Measurements from ENCODE around the gene ARID1B. TPM values are rescaled to one million over a fixed set of nuclear protein-coding genes. Genes with fewer than 3 reads are reported as not detected.

The ARID1B gene
- total RNA-seq, 2 experiments from 2014 or later = 36.9 to 38.9 TPM

DNA sequence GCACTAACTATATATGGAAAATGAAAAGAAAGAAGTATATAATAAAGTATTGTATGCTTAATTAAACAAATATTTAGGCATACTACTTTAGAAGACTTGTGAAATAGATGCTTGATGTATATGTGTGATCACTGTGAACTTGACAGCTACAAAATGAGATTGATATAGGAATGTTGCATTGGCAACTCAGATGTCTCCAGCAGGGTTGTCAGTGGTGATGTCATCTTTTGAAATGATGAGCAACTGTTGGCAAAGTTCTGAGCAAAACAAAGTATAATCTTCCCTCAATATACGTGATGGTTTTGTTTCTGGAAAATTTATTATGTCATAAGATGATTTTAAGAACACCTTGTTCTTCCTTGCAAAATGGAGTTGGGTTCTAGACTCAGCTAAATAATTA lies 133.8 kb downstream of the ARID1B start:
- Mint-ChIP-seq H3K4me3 (no peak overlapping the region), H3K9me3 (no peaks in the 10 kb centered on the region), H3K27me3 (no peaks in the 10 kb centered on the region), H3K4me1 (ENCODE audit: low read depth) (peaks cover 49% of the 10 kb centered on the region), H3K27ac (no peak overlapping the region), H3K36me3 (ENCODE audit: low read depth) (peaks cover 15% of the 10 kb centered on the region)
- ChIA-PET POLR2A (no interaction called here), CTCF (interaction anchor here (0.8 to 1.2 kb wide), 2 partner anchors 9 to 43 kb away, joined by 4 read pairs; no protein-coding TSS in a partner anchor)
- ATAC-seq (no peak), DNase-seq (no peak)
- TF ChIP-seq CTCF (IDR thresholded peaks at IDR 0.05) = no peak
- intact Hi-C loops (cut with micrococcal nuclease) = no loop called here

GRCh38 chr6:156911581-156911980 lies 134.4 kb downstream of the ARID1B start:
- TF ChIP-seq CTCF (IDR thresholded peaks at IDR 0.05) = no peak
- no peak for ATAC-seq
- POLR2A ChIA-PET = no interaction called here
- Mint-ChIP-seq H3K4me3 (no peak overlapping the region), H3K9me3 (no peaks in the 10 kb centered on the region), H3K4me1 (ENCODE audit: low read depth) (peaks cover 54% of the 10 kb centered on the region), H3K27ac (no peak overlapping the region), H3K27me3 (no peaks in the 10 kb centered on the region), H3K36me3 (ENCODE audit: low read depth) (peaks cover 18% of the 10 kb centered on the region)
- intact Hi-C loops (cut with micrococcal nuclease) = no loop called here
- CTCF ChIA-PET = interaction anchor here (0.8 to 1.2 kb wide), 2 partner anchors 9 to 43 kb away, joined by 4 read pairs; no protein-coding TSS in a partner anchor
- DNase-seq = no peak

- H3K36me3 Mint-ChIP-seq (ENCODE audit: low read depth) = peaks cover 16% of the 10 kb centered on the region
- H3K4me1 Mint-ChIP-seq (ENCODE audit: low read depth) = peaks cover 56% of the 10 kb centered on the region
- ChIA-PET CTCF (no interaction called here), POLR2A (no interaction called here)
- H3K27me3 Mint-ChIP-seq = no peaks in the 10 kb centered on the region
- peak overlapping the region; percentile 27 for H3K27ac Mint-ChIP-seq
- intact Hi-C loops (cut with micrococcal nuclease) = no loop called here
- peak; percentile 51 for ATAC-seq
- H3K4me3 Mint-ChIP-seq = no peak overlapping the region
- TF ChIP-seq CTCF (IDR thresholded peaks at IDR 0.05) = no peak
- no peaks in the 10 kb centered on the region for H3K9me3 Mint-ChIP-seq
- DNase-seq = no peak
Observed at GRCh38 chr6:156912431-156912830, 135.3 kb downstream of the ARID1B start.

DNA sequence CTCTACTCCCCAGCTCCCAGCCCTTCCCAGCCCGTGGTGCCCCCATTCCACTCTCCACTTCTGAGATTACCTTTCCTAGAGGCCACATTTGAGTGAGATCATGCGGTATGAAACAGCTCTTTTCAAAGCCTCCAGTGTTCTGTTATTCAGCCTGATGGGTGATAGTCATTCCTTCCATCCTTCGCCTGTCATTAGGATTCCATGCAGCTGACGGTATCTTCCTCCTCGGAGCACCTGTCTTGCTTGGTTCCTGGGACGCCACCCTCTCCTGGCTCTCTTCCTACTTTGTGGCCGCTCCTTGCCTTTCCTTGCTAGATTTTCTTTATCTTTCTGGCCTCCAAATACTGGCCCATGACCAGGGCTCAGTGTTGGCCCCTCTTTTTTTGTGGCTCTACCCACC lies 137.0 kb downstream of the ARID1B start:
- Mint-ChIP-seq H3K4me3 (no peak overlapping the region), H3K4me1 (ENCODE audit: low read depth) (peaks cover 54% of the 10 kb centered on the region), H3K27ac (no peak overlapping the region), H3K36me3 (ENCODE audit: low read depth) (peaks cover 12% of the 10 kb centered on the region), H3K9me3 (no peaks in the 10 kb centered on the region), H3K27me3 (no peaks in the 10 kb centered on the region)
- TF ChIP-seq CTCF (IDR thresholded peaks at IDR 0.05) = no peak
- intact Hi-C loops (cut with micrococcal nuclease) = no loop called here
- CTCF ChIA-PET = interaction anchor here (0.6 to 1.4 kb wide), 2 partner anchors 15 to 83 kb away, joined by 3 read pairs; no protein-coding TSS in a partner anchor
- DNase-seq (no peak), ATAC-seq (no peak)
- POLR2A ChIA-PET = interaction anchor here (1.4 kb wide), 1 partner anchor 11 kb away, joined by 3 read pairs; no protein-coding TSS in a partner anchor

- Mint-ChIP-seq H3K9me3 (no peaks in the 10 kb centered on the region), H3K27ac (peak overlapping the region; percentile 13), H3K36me3 (ENCODE audit: low read depth) (peaks cover 15% of the 10 kb centered on the region), H3K27me3 (no peaks in the 10 kb centered on the region), H3K4me3 (no peak overlapping the region), H3K4me1 (ENCODE audit: low read depth) (peaks cover 48% of the 10 kb centered on the region)
- no peak for TF ChIP-seq CTCF (IDR thresholded peaks at IDR 0.05)
- CTCF ChIA-PET = interaction anchor here (1.6 kb wide), 1 partner anchor 130 kb away, joined by 4 read pairs; no protein-coding TSS in a partner anchor
- POLR2A ChIA-PET = no interaction called here
- ATAC-seq (peak; percentile 30), DNase-seq (no peak)
- intact Hi-C loops (cut with micrococcal nuclease) = no loop called here
Observed at GRCh38 chr6:156916130-156916801, 139.1 kb downstream of the ARID1B start.

Measured in activated CD8-positive, alpha-beta T cell treated with anti-CD3 and anti-CD28 coated beads for 36 hours (primary cell).